HuH-7 (cell line): Measurements from ENCODE around the gene P3H3.
"Not testable (repeated sequence)": the region's sequence is repeated elsewhere in the genome, so short reads cannot be mapped to it uniquely, and the experiment has no call there.

Experiments
- DNase-seq: peaks from one replicate; pipeline ENCODE4 v3.0.0; 2011; ENCODE audit warnings: low spot score

Gene P3H3

DNA sequence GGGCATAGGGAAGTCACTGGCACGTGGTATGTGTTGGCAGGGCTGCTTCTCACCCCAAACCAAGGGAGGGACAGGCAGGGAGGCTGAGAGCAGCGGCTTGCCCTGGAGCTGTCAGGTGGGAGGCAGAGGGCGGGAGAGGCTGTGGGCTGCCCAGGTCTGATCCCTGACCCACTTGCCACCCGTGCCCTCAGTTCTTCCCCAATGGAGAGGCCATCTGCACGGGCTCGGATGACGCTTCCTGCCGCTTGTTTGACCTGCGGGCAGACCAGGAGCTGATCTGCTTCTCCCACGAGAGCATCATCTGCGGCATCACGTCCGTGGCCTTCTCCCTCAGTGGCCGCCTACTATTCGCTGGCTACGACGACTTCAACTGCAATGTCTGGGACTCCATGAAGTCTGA lies 17.2 kb downstream of the P3H3 start:
- no peak for DNase-seq

DNA sequence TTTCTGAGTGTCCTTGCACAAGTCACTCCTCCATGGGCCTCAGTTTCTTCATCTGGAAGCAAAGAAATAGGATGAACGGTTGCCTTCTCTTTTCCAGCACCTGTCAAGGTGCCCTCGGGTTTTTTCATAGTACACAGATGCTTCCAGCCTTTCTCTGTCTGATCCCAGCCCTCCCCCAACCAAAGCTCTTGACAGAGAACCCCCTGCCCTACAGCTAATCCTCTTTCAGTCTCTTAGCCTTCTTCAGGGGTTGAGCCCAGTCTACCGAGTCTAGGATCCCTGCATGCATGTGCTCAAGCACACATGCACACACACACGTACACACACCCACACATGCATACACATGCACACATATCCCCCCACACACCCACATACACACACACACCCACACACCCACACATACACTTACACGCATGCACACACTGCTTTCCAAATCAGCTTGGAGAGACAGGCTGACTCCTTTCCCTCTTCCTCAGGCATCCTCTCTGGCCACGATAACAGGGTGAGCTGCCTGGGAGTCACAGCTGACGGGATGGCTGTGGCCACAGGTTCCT lies 18.2 kb downstream of the P3H3 start:
- no peak for DNase-seq

DNA sequence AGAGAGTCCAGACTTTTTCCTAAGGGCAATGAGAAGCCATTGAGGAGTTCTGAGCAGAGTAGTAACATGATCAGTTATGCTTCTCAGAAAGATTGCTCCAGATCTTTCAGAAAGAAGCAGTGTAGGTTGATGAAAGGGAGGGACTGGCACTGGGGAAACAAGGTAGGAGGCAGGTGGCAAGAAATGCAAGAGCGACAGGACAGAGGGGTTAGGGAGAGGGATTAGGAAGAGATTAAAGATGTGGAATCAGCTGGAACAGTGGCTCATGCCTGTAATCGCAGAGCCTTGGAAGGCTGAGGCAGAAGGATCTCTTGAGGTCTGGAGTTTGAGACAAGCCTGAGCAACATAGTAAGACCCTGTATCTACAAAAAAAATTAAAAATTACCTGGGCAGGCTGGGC lies 19.5 kb downstream of the P3H3 start:
- DNase-seq = no peak

DNA sequence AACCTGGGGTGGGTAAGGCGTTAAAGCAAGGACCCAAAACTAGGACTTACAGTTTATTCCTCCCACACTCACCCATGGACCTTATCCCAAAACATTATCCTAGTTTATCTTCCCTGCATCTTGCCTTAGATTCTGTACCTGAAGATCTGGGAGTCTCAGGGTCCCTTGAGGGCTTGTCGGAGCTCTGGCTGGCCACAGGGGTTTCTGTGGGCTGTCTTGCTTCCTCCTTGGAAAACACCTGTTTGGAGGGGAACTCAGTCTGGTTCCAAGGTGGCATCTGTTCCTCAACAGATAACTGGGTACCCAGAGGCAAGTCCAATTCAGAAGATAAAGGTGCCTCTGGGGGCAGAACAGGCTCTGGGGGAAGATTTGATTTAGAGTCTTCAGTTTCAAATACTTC lies 21.2 kb downstream of the P3H3 start:
- DNase-seq = no peak

DNA sequence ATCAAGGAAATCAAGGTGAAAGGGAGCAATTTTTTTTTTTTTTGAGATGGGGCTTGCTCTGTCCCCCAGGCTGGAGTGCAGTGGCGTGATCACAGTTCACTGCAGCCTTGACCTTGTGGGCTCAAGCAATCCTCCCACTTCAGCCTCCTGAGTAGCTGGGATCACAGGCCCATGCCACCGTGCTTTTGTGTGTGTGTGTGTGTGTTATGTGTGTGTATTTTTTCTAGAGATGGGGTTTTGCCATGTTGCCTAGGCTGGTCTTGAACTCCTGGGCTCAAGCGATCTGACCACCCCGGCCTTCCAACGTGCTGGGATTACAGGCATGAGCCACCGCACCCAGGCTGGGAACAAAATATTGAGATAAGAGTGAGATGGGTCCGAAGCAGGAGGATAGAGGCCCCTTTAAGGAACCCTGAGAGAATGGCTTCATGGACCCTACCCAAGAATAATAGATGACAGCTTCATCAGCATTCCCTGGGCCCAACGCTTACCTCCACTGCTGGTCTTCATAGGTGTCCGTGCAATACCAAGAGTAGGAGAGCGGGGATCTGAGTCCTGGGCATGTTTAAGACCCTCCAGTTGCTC lies 21.9 kb downstream of the P3H3 start:
- DNase-seq = no peak

DNA sequence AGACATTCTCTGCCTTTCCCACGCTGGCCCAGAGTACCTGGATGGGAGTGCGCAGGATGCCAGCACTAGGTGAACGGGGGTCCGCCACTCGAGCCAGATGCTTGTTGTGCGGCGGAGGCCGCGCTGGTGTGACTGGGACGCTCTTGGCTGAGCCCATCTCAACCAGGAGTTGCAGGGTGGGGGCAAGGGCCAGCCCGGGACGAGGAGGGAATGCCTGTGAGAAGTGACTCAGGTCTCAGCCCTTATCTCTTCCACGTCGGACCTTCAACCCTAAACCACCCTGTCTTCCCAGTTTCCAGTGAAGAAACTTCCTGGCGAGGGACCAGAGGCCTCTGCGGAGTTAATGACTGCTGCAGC lies 22.6 kb downstream of the P3H3 start:
- no peak for DNase-seq

DNA sequence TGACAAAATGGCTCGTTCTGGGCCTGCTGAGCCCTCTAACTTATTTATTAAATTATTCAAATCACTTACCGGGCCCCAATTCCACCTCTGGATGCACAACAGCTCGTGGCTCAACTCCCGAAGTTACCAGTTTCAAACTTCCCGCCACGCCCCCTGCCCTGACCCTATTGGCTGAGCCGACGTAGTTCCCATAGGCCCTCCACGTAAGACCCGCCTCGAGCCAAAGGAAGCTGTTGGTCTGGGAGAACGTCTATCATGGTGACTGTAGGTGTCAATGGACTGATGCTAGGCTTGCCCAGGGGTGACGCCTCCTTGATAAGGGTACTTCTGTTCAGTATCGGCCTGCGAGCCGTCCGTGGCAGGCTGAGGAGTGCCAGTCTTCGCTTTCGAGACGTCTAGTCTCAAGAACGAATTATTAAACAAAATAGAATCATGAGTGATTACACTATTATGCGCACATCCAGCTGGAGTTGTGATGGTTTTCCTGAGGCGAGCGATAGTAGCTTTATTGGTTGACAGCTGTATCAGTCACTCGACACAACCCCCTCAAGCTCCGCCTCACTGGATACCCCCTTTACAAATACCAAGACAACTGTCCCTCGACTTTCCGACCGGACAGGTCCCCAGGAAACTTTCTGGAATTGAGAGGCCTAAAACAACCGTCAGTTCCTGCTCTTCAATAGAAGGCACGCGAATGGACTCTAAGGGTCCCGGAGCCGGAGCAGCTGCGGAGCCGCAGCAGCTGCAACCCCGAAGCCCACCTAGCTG lies 23.1 kb downstream of the P3H3 start, which contains the start of gene CDCA3:
CDCA3 (minus strand) TSS at position 134 of the 768 bp plus-strand sequence. CDS start 334 bp downstream, outside the sequence.
- peak; percentile 99 for DNase-seq

DNA sequence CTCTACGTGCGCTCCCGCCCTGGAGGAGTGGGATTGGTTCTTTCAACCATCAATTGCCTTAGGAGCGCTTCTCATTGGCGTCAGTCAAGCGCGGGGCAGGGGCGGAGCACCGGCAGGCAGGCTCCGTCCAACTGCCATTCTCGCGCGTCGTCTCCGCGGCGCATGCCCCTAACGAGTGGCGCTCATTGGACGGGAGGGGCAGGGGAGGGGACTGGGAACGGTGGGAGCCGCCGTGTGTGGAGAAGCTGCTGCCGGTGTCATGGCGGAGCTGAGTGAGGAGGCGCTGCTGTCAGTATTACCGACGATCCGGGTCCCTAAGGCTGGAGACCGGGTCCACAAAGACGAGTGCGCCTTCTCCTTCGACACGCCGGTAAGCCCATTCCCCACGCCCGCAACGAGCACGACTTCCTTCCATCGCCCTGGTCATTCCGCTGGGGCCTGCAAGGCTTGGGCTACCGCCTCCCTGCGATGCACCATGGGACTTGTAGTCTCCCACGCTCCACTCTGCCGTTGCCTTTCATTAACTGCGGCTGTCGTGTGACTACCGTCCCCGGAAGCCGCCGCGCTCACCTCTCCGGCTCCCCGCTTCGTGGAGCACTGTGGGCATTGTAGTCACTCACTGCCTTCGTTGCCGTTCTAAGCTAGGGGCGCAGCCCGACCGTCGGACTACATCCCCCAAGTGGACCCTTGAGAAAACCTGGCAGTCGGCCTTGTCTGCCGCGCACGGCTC lies 23.9 kb downstream of the P3H3 start, which contains the start of gene USP5:
USP5 (plus strand) TSS at position 230 of the 730 bp plus-strand sequence; CDS start at position 260, 30 bp downstream.
- DNase-seq = peak; percentile 94

DNA sequence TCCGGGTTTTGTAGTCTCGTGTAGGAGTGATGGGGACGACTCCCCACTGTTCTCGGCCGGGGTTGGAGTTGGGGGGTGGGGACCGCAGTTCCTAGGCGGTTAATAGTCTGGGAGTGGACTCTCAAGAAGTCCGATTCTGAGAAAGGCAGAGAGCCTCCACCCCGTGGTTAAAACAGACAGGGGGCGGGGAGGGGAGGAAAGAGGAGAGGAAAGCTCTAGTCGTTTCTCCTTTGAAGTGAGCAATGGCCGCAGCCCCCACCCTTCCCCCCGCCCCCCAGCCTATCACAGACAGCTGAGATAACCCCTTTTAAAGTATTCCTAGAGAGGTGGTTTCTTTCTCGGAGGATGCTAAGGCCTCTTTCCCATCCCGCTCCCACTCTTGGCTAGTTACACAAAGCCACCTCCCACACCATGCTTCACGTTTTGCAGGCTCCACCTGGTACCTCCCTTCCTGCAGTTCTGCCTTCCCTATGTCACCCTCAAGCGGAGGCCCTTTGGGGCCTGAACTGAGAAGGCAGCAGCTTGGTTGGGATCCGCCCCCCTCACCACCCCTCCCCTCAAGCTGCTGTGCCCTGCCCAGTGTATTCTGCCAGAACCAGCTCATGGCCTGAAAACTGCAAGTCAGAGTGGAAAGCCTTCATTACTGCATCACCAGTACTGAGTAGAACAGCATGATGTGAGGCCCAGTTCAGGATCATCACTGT lies 24.6 kb downstream of the P3H3 start:
- DNase-seq = no peak

DNA sequence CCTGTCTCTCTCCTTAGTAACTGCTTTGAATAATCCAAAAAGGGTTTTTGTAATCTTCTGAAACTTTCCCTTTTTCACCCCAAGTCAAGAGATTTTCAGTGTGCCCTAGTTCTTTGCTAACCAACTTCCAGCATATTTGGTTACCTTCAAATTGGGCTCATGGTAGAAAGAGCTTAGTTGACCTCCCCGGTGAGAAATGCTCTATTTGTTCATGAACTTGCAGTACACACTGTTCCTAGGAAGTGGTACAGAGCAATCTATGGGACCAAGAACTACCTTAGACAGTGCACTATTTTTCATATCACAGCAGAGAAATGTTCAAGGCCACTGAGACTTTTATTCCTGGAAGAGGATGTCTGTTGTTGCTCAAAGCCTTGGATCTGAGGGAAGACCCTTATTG lies 25.4 kb downstream of the P3H3 start:
- DNase-seq = no peak

DNA sequence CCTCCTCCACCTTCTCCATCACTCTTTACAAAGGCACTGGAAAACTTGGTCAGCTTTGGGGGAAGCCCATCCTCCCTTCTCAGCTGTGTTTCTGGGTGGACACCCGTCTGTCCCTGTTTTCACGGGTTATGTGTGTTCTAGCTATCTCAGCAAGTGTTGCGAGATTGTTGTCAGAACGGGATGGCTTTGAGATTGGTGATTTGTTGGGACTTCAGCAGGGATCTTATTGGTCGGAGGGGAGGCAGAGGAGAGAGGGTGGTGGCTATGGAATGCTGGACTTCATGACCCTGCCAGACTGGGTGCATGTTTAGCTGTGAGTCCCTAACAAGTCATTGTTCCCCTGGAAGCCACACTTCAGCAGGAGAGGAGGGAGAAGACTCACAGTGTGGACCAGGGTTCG lies 25.8 kb downstream of the P3H3 start:
- DNase-seq = no peak

DNA sequence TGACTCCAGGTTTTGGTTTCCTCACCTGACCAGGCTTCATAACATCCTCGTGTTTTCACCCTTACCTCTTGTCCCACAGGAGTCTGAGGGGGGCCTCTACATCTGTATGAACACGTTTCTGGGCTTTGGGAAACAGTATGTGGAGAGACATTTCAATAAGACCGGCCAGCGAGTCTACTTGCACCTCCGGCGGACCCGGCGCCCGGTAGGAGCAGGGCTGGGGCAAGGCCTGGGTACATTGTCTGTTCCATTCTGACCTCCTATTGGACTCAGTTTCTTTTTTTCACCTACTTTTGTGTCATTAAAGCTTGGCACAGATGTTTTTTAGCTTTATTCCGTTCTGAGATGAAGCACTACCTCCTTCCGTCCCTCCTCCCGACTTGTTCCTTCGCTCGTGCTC lies 27.1 kb downstream of the P3H3 start:
- no peak for DNase-seq

DNA sequence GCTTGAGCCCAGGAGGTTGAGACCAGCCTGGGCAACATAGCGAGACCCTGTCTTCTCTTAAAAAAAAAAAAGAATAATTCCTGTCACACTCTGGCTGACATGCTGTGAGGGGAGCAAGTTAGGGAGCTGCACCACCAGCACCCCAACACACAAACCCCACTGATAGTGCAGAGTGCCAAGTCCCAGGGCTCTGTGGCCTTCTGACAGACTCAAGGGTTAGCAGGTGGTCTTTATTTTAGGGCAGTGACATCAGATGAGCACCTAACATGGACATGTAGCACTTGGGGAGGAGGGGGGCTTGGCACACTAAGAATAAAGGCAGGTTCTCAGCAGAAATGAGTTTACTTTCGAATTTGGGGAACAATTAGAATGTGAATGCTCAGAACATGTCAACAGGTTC lies 30.6 kb downstream of the P3H3 start:
- DNase-seq = no peak

DNA sequence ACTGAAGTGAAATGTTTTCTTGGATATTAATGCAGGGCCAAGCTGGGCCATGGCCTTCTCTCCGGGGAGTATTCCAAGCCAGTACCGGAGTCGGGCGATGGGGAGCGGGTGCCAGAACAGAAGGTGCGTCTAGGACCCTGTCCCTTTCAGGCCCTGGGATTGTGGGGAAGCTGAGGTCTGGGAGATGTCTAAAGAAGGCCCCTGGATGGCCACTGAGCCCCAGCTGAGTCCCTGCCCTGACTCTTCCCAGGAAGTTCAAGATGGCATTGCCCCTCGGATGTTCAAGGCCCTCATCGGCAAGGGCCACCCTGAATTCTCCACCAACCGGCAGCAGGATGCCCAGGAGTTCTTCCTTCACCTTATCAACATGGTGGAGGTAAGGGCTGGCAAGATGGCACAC lies 31.9 kb downstream of the P3H3 start:
- DNase-seq = no peak

DNA sequence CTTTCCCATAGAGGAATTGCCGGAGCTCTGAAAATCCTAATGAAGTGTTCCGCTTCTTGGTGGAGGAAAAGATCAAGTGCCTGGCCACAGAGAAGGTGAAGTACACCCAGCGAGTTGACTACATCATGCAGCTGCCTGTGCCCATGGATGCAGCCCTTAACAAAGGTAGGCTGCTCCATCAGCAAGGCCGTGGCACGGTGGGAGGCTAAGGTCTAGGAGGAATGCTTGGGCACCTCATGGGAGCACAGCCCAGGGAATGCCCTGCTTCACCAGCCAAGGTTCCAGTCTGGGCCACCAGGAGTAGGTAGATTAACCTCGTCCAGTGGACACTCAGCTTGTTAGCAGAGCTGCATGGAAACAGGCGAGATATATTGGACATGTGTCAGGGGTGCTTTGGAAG lies 32.7 kb downstream of the P3H3 start:
- no peak for DNase-seq

DNA sequence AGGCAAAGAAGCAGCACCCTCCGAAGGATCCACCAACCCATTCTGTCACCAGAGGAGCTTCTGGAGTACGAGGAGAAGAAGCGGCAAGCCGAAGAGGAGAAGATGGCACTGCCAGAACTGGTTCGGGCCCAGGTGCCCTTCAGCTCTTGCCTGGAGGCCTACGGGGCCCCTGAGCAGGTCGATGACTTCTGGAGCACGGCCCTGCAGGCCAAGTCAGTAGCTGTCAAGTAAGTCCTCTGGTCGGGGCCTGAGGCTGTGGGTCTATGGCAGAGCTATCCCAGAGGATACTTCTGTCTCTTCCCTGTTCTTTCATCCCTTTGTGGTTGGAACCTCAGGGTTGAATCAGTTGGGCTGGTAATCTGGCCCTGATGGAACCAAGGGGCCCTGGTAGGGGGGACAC lies 33.2 kb downstream of the P3H3 start:
- DNase-seq = no peak

DNA sequence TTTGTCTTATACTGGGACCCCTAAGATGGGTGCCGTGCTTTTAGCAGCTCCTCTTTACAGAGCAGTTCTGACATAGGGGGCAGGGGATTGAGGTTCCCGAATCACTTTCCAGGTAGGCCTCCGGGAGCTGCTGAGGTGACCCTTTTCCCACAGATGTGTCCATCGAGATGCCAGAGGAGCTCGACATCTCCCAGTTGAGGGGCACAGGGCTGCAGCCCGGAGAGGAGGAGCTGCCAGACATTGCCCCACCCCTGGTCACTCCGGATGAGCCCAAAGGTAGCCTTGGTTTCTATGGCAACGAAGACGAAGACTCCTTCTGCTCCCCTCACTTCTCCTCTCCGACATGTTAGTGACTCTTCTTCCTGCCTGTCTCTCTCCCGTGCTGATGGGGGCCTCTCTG lies 34.8 kb downstream of the P3H3 start:
- no peak for DNase-seq

DNA sequence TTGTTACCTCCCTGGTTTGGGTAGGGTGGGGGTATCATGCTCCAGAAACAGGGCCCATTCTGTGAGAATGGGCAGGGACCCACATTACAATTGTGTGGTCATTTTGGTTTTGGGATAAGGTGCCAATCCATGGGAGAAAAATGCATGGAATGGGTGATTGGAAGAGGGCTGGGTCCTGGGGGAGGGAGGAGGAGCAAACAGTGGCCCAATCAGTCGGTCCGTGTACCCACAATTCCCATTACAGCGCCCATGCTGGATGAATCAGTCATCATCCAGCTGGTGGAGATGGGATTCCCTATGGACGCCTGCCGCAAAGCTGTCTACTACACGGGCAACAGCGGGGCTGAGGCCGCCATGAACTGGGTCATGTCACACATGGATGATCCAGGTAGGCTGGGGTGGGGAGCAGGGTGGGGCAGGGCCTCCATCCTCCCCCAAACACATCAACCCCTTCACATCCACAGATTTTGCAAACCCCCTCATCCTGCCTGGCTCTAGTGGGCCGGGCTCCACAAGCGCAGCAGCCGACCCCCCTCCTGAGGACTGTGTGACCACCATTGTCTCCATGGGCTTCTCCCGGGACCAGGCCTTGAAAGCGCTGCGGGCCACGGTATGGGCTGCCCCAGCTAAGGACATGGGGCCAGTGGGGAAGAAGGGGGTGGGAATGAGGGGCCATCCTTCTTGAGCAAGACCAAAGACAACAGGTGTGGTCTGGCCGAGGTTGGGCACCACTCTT lies 35.5 kb downstream of the P3H3 start:
- no peak for DNase-seq

DNA sequence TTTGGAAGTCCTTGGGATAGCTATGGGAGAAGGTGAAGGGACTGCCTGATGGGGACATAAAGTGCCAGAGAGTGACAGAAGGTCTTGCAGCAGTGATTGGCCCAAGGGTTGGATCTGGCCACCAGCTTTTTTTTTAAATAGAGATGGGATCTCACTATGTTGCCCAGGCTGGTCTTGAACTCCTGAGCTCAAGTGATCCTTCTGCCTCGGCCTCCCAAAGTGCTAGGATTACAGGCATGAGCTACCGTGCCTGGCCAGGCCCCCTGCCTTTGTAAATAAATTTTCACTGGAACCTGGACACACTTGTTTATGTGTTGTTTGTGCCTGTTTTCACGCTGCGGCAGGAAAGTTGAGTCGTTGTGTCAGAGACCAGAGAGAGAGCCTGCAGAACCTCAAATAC lies 37.1 kb downstream of the P3H3 start:
- not testable (repeated sequence) for DNase-seq

DNA sequence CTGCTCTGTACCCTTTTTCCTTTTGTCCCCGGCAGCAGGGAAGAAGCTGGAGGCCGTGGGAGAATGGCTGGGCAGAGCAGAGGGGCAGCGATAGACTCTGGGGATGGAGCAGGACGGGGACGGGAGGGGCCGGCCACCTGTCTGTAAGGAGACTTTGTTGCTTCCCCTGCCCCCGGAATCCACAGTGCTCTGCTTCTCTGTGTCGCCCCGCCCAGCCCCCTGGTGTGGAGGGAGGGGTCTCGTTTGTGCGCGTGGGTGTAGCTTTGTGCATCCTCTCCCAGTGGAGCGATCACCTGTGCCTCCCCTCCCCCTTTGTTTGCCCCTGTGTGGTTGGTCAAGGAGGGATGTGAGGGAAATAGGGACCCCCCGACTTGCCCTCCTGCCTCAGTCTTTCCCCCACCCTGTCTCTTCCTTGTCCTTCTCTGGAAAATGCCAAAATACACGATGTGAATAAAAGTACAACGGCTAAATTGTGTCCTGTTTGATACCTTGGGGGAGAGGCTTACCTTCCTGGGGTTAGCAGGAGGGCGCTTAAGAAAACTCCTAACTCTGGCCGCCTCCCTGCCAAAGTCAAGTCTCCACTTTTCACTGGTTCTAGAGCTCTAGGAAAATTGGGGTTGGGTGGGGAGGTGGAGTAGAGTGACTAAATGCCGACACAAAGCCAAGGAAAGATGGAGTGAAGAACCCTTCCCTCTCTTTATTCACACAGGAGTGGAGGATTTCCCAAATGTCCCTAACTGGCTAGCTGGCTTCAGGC lies 38.1 kb downstream of the P3H3 start:
- DNase-seq = no peak

DNA sequence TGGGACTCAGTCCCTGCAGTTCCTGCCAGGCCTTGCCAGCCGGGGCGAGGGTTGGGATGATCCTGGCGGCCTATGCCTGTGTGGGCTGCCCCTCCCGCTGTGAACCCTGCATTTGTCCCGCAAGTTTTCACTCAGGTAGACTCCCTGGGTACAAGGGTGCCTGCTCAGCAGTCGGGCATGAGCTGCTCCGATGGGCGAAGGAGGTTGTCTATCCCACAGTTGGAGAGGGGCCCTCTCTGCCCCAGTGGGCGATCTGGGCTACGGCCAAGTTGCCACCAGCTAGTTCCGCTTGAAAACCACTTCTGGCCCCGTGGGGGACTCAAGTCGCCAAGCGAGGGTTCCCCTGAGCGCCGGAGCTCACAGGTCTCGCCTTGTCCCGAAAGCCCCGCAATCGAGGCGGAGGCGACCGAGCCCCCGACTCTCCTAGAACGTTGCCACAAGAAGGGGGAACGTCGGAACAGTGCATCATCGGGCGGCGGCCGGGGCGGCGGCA lies 38.8 kb downstream of the P3H3 start:
- no peak for DNase-seq
